NCI-H1048 (cell line): Measurements from ENCODE around the gene CDH4.

Experiments used
- DNase-seq: peaks from one replicate; lab custom pipeline; 2025; lab: John Stamatoyannopoulos, UW

Gene CDH4

GRCh38 chr20:61284752-61285151, 32.7 kb downstream of the CDH4 start:
- DNase-seq = no peak

DNA sequence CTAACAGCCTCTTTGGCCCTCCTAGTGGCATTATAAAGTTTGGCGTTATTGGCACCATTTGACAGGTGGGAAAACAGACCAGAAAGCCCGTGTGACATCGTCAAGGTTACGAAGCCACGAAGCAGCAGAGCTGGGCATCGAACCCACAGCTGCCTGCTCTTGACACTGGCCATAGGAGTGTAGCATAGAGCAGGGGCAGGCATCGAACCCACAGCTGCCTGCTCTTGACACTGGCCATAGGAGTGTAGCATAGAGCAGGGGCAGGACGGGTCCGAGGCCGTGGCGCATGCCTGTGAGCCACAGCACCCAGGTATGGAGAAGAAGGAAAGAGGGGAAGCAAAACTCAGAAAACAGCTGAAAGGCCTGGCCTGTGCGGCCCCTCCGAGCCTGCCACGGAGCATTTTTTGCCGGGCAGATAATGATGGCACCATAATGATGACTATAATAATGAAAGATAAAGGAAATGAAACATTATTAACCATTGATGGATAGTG, 33.1 kb downstream of the CDH4 start:
- DNase-seq = no peak

GRCh38 chr20:61285691-61286090, 33.6 kb downstream of the CDH4 start:
- no peak for DNase-seq

DNA sequence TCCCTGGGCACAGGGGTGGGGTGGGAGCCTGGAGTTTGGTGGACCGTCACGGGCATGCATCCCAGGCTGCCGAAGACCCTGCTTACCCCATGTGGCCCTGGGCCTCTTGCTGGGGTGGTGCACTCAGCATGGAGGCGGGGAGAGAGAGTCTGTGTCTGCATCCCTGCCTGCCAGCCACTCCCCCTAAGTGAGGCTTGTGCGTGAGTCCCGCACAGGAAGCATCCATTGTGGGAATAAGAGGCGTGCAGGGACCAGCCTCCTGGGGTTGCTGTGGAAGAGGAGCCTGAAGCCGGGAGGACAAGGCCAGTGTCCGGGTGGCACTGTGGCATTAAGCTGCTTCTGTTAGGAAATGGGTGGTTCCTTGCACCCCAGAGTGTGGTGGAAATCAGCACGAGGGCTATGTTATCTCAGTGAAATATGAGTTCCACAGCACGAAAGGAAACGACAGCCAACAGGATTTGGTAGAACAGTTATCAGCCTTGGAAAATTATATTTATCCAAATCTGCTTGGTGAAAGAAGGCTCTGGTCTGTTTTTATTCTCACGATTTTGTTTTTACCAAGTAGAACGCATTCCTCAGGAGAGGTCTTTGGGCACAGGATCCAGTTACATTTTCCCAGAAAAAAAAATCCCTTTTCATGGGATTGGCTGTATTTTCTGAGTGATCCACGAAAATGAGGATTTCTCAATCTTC, 35.7 kb downstream of the CDH4 start:
- DNase-seq = no peak

DNA sequence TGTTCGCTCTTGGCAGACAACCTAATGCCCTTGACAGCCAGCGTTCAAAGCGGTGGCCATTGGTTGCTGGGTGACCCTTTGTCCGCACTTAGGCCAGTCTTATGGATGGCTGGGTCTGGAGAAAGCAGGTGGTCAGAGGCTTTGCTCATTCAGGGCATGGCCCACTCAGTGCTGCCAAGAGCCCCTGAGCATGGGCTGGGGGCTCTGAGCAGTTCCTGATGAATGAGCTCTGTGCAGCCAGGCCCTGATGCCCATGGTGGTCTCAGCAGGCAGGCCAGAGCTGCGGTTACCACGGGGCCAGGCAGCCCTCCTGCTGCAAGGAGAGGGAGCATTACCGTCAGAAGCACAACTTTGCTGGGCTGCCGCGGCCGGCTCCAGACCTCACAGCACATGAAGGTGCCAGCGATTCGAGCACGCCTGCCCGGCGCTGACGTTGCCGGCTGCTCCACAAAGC, 36.3 kb downstream of the CDH4 start:
- no peak for DNase-seq

DNA sequence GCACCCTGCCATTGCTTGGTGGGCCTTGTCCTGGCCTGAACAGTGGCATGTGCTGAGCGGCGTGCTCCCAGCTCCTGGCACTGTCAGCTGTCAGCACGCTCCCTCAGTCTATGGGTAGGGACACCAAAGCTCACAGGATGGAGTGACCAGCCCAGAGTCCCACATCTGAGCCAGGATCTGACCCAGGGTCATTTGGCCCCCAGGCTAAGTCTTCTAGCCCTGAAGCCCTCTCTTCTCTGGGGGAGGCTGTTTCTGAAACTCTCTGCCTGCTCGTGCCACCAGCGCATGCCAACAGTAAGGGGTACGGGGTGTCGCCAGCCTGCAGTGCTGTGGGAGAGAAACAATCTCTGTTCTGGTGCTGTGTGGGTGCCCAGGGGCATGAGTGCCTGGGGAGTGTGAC, 37.1 kb downstream of the CDH4 start:
- DNase-seq = no peak

DNA sequence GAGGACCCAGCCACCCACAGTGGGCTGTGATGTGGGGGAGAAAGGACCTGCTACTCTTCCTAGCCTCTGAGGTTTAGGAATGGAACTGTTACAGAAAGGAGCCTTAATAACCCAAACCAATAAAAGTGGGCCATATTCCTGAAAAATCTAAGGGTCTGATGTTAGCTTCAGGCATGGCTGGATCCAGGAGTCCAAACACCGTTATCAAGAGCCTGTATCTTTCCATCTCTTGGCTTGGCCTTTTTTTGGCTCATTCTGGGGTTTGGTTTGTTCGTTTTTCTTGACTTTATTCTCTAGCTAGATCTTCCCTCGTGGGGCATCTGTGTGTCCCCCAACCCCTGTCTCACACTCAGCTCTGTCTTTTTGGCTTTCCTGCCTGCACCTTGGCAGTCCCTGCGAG, 38.7 kb downstream of the CDH4 start:
- DNase-seq = no peak

DNA sequence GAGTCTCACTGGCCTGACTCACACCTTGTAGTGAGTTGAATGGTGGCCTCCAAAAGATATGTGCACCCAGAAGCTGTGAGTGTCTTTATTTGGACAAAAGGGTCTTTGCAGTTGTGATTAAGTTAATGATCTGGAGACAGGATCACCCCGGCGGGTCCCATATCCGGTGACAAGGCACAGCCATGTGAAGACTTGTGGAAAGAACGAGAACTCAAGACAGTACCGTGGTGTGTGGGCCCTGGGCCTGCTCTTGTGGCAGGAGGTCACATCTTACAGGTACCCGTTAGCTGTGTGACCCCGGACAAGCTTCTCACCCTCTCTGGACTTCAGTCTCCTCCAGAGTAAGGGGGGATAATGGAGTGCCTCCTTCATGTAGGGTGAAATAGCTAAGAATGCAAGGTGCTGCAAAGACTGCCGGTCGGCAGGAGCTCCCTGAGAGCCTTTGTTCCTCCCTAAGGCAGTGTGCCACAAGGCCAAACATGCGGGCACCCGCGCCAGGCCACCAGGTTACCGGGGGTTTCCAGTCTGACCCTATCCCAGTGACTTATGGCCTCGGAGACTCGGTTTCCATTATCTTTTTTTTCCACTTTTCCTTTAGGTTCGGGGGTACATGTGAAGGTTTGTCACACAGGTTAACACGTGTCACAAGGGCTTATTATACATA, 39.2 kb downstream of the CDH4 start:
- no peak for DNase-seq

GRCh38 chr20:61292391-61292790, 40.3 kb downstream of the CDH4 start:
- DNase-seq = no peak

GRCh38 chr20:61292821-61293612, 41.0 kb downstream of the CDH4 start:
- DNase-seq = no peak

DNA sequence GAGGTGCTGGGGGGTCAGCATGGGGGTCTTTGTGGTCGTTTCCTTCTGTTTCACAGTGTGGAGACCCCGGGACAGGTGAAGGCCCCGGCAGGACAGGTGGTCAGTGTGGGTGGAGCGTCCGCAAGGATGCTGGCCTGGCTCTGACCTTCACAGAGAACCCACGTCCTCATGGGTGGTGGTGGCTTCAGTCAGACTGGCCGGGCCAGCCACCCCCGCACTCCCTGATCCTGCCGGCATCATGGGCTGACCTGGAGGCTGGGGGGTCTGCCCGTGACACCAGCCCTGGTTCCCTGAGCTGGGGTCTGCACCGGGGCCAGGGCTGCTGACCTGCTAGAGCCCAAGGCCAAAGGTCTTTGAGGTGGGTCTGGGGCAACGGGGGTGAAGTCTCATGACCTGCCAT, 41.9 kb downstream of the CDH4 start:
- DNase-seq = no peak

GRCh38 chr20:61295249-61295648, 43.2 kb downstream of the CDH4 start:
- no peak for DNase-seq

DNA sequence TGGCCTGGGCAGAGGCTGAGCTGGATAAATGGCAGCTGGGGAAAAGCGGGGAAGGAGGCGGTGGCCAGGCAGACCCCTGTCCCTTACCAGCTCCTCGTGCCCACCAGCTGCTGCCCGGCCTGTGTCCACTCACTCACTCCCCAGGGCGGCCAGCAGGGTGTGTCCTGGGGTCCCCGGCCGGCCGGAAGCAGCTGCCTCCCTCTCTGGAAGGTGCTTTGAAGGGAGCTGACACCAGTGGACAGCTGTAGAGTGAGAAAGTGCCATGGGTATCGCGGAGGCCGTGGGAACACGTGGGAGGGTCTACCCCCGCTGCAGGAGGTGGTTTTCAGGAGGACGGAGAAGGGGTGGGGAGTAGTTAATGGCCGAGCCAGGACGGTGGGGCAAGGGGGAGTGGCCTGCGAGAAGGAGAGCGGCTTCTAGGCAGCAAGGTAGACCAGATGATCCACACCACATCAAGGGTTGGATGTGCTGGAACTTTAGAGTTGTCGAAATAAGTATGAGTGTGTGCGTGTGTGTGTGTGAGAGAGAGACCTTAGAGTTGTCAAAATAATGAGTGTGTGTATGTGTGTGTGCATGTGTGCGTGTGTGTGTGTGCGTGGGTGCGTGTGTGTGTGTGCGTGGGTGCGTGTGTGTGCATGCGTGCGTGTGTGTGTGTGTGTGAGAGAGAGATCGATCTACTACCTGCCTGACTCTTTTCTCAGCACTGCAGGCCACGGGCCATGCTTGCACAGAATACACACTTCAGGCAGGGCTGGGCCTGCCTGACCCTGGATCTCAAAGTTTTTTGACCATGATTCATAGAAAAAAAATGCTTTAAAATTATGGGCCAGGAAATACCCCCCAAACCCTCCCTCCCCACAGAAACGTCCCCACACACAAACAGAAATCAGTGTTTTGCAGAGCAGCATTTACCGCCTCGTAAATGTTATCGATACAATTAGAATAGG, 43.9 kb downstream of the CDH4 start:
- DNase-seq = no peak

- no peak for DNase-seq
These were observed 44.6 kb downstream of the CDH4 start for GRCh38 chr20:61296629-61297019.

DNA sequence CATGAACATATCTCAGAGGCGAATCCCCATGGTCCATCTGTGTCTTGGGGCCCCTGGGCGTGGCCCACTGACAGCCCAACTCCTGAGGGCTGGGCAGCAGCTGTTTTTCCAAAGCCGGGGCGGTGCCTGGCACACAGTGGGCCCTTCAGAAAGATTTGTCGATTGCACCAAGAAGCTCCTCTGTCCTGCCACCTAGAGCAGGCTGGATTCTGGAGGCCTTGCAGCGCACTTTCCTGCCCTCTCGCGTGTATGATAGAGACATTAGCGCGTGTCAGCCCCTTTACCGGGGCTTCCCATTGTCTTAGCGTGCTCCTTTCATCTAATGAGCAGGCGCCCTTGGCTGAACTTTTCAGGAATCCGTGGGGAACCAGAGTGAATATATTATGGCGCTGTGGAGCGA, 45.4 kb downstream of the CDH4 start:
- DNase-seq = no peak

DNA sequence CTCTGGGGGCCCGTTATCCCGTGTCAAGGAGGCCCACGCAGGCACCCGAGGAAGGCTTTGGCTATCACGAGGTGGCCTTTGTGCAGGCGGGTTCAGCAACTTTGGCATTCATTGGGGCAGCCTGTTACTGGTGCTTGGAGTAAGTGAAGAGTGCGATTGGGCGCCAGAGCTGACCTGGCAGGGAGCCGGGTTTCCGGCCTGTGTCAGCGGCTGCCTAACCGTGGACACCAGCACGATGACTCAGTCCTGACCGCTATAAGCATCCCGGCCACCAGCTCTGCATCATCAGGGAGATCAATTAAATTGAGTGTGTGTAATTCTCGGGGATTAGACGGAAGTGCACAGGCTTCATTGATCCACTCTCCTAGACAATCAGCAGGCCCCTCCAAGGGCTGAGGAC, 45.9 kb downstream of the CDH4 start:
- no peak for DNase-seq

DNA sequence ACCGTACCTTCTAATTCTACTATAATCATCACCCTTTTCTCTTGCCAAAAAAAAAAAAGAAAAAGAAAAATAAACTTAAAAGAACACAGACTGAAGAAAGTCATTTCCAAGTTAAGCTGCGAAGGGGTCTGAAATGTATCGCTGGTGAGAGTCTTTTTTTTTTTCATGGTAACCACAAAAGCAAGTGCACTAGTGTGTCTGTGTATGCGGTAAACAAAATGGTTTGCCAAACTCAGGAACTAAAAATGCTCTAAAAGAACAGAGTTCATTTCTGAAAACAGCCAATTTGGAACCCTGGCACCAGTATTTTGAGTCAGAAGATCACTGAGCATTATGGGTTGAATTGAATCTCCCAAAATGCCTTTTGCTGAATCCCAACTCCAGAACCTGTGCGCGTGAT, 46.6 kb downstream of the CDH4 start:
- no peak for DNase-seq

DNA sequence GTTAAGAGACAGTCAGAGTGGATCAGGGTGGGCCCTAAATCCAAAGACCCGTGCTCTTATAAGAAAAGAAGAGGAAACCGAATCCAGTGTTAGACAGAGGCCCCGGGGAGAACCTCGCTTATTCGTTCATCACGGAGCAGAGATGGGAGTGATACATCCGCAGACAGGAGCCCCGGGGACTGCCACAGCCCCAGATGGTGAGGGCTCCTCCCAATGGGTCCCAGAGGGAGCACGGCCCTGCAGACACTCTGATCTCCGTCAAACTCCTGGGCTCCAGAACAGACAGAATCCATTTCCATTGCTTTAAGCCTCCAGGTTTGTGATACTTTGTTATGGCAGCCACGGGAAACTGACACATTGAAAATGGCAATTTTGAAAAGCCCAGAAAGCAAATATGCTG, 47.0 kb downstream of the CDH4 start:
- no peak for DNase-seq

DNA sequence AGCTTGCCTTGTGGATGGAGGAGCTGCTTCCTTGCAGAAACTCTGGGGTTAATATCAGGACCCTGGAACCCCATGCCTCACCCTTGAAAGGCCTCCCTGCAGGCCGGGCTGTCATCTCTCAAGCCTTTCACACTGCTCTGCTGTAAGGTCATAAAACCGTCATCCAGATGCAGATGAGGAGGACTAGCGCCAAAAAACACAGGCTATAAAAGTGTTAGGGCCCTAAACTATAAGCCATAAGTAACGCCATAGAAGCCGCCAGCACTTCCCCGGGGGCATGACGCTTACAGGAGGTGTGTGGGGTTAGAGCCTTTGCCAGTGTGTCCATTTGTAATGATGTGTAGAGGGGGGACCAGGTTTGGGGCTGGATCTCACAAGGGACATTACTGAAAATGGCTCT, 47.6 kb downstream of the CDH4 start:
- DNase-seq = no peak

GRCh38 chr20:61300293-61300692, 48.2 kb downstream of the CDH4 start:
- DNase-seq = no peak

- no peak for DNase-seq
These were observed 48.6 kb downstream of the CDH4 start for GRCh38 chr20:61300709-61301108.
